ENCODE measurements around the gene CNTN5. TPM values are rescaled to one million over a fixed set of nuclear protein-coding genes. Genes with fewer than 3 reads are reported as not detected.

CNTN5 gene
- total RNA-seq, 3 donors from 2014 or later (not counting 1 experiment from before 2014, with no cell fraction given): not detected

- Histone ChIP-seq H3K4me3 (ENCODE audit: low read length) (no peak overlapping the region), H3K9me3 (ENCODE audit: control insufficient read depth, insufficient read depth, low read length) (no peaks in the 10 kb centered on the region), H3K36me3 (ENCODE audit: control insufficient read depth, insufficient read depth, low read length) (no peaks in the 10 kb centered on the region), H3K4me1 (ENCODE audit: control insufficient read depth, insufficient read depth, low read length) (no peaks in the 10 kb centered on the region), H3K27ac (ENCODE audit: low read length) (no peak overlapping the region), H3K27me3 (ENCODE audit: control insufficient read depth, insufficient read depth, low read length) (no peaks in the 10 kb centered on the region)
- no peak for ATAC-seq
- Mint-ChIP-seq H3K9me3 (peaks cover 9 to 19% of the 10 kb centered on the region in 2 donors), H3K4me3 (no peak overlapping the region), H3K4me1 (no peaks in the 10 kb centered on the region), H3K27me3 (ENCODE audit: low read depth in 2 of 2) (no peaks in the 10 kb centered on the region), H3K36me3 (peaks cover 5% of the 10 kb centered on the region), H3K27ac (no peak overlapping the region)
- intact Hi-C loops (cut with micrococcal nuclease): no loop called here
- 87% methylated on average over 5 of the region's 5 CpGs for WGBS (ENCODE audit: insufficient coverage)
- TF ChIP-seq CTCF (IDR thresholded peaks at IDR 0.05): no peak
- no peak for DNase-seq
Measured at GRCh38 chr11:99352642-99353041, 331.9 kb downstream of the CNTN5 start.

GRCh38 chr11:99366546-99366945 lies 345.8 kb downstream of the CNTN5 start:
- no peaks in the 10 kb centered on the region for H3K36me3 ChIP-seq (ENCODE audit: control insufficient read depth, insufficient read depth, low read length)
- H3K27me3 Mint-ChIP-seq (ENCODE audit: low read depth in 2 of 2): no peaks in the 10 kb centered on the region
- H3K36me3 Mint-ChIP-seq: no peaks in the 10 kb centered on the region
- no peak overlapping the region for H3K4me3 ChIP-seq (ENCODE audit: low read length)
- no peak overlapping the region for H3K27ac Mint-ChIP-seq
- intact Hi-C loops (cut with micrococcal nuclease): no loop called here
- peaks cover 4 to 11% of the 10 kb centered on the region in 2 donors for H3K9me3 Mint-ChIP-seq
- H3K4me1 ChIP-seq (ENCODE audit: control insufficient read depth, insufficient read depth, low read length): no peaks in the 10 kb centered on the region
- H3K9me3 ChIP-seq (ENCODE audit: control insufficient read depth, insufficient read depth, low read length): no peaks in the 10 kb centered on the region
- DNase-seq (no peak), ATAC-seq (no peak)
- H3K4me3 Mint-ChIP-seq: no peak overlapping the region
- WGBS (ENCODE audit: insufficient coverage): 87% methylated on average over 7 of the region's 7 CpGs
- no peaks in the 10 kb centered on the region for H3K27me3 ChIP-seq (ENCODE audit: control insufficient read depth, insufficient read depth, low read length)
- no peak overlapping the region for H3K27ac ChIP-seq (ENCODE audit: low read length)
- no peak for TF ChIP-seq CTCF (IDR thresholded peaks at IDR 0.05)
- H3K4me1 Mint-ChIP-seq: no peaks in the 10 kb centered on the region

GRCh38 chr11:99368583-99368982 lies 347.8 kb downstream of the CNTN5 start:
- no peak overlapping the region for H3K4me3 Mint-ChIP-seq
- no peaks in the 10 kb centered on the region for H3K36me3 Mint-ChIP-seq
- no peak overlapping the region for H3K27ac ChIP-seq (ENCODE audit: low read length)
- H3K27me3 ChIP-seq (ENCODE audit: control insufficient read depth, insufficient read depth, low read length): no peaks in the 10 kb centered on the region
- no peak for TF ChIP-seq CTCF (IDR thresholded peaks at IDR 0.05)
- ATAC-seq (no peak), DNase-seq (no peak)
- no peaks in the 10 kb centered on the region for H3K27me3 Mint-ChIP-seq (ENCODE audit: low read depth in 2 of 2)
- no peak overlapping the region for H3K4me3 ChIP-seq (ENCODE audit: low read length)
- intact Hi-C loops (cut with micrococcal nuclease): no loop called here
- H3K4me1 Mint-ChIP-seq: no peaks in the 10 kb centered on the region
- 94% methylated on average over 4 of the region's 5 CpGs for WGBS (ENCODE audit: insufficient coverage)
- peaks cover 3% of the 10 kb centered on the region for H3K9me3 ChIP-seq (ENCODE audit: control insufficient read depth, insufficient read depth, low read length)
- H3K9me3 Mint-ChIP-seq: peaks cover 4 to 10% of the 10 kb centered on the region in 2 donors
- no peak overlapping the region for H3K27ac Mint-ChIP-seq
- no peaks in the 10 kb centered on the region for H3K4me1 ChIP-seq (ENCODE audit: control insufficient read depth, insufficient read depth, low read length)
- H3K36me3 ChIP-seq (ENCODE audit: control insufficient read depth, insufficient read depth, low read length): no peaks in the 10 kb centered on the region

- intact Hi-C loops (cut with micrococcal nuclease): no loop called here
- Mint-ChIP-seq H3K36me3 (peaks cover 6% of the 10 kb centered on the region), H3K4me1 (no peaks in the 10 kb centered on the region), H3K27ac (no peak overlapping the region), H3K27me3 (ENCODE audit: low read depth in 2 of 2) (no peaks in the 10 kb centered on the region), H3K9me3 (peaks cover 7 to 10% of the 10 kb centered on the region in 2 donors), H3K4me3 (no peak overlapping the region)
- WGBS (ENCODE audit: insufficient coverage): 20% methylated on average over 3 of the region's 4 CpGs
- H3K36me3 ChIP-seq (ENCODE audit: control insufficient read depth, insufficient read depth, low read length): no peaks in the 10 kb centered on the region
- H3K9me3 ChIP-seq (ENCODE audit: control insufficient read depth, insufficient read depth, low read length): peaks cover 3% of the 10 kb centered on the region
- DNase-seq (no peak), ATAC-seq (no peak)
- H3K4me1 ChIP-seq (ENCODE audit: control insufficient read depth, insufficient read depth, low read length): no peaks in the 10 kb centered on the region
- no peak for TF ChIP-seq CTCF (IDR thresholded peaks at IDR 0.05)
- no peak overlapping the region for H3K27ac ChIP-seq (ENCODE audit: low read length)
- no peak overlapping the region for H3K4me3 ChIP-seq (ENCODE audit: low read length)
- no peaks in the 10 kb centered on the region for H3K27me3 ChIP-seq (ENCODE audit: control insufficient read depth, insufficient read depth, low read length)
Measured at GRCh38 chr11:99370549-99371216, 349.9 kb downstream of the CNTN5 start.
